ENCODE results near the gene PSMC3. TPM values are rescaled to one million over a fixed set of nuclear protein-coding genes. Genes with fewer than 3 reads are reported as not detected.

The PSMC3 gene
- total RNA-seq, 1 donor from 2014 or later, result 196 TPM

GRCh38 chr11:47443028-47443700 is 16.9 kb upstream of the PSMC3 start:
- DNase-seq (ENCODE audit: low read depth, low spot score), result no peak

- DNase-seq (ENCODE audit: low read depth, low spot score), result no peak
These were observed 16.3 kb upstream of the PSMC3 start for GRCh38 chr11:47442514-47442913.

- no peak for DNase-seq (ENCODE audit: low read depth, low spot score)
These were observed 15.2 kb upstream of the PSMC3 start for GRCh38 chr11:47441421-47441820.

GRCh38 chr11:47440054-47440476 is 13.8 kb upstream of the PSMC3 start:
- DNase-seq (ENCODE audit: low read depth, low spot score), result no peak

GRCh38 chr11:47438721-47439120 is 12.5 kb upstream of the PSMC3 start:
- DNase-seq (ENCODE audit: low read depth, low spot score), result no peak

GRCh38 chr11:47437746-47438418 is 11.6 kb upstream of the PSMC3 start:
- no peak for DNase-seq (ENCODE audit: low read depth, low spot score)

- no peak for DNase-seq (ENCODE audit: low read depth, low spot score)
These were observed 11.0 kb upstream of the PSMC3 start for GRCh38 chr11:47437218-47437745.

GRCh38 chr11:47436726-47437125 is 10.5 kb upstream of the PSMC3 start:
- no peak for DNase-seq (ENCODE audit: low read depth, low spot score)

- DNase-seq (ENCODE audit: low read depth, low spot score), result no peak
These were observed 9.4 kb upstream of the PSMC3 start for GRCh38 chr11:47435687-47436086.

- DNase-seq (ENCODE audit: low read depth, low spot score), result no peak
These were observed 8.0 kb upstream of the PSMC3 start for GRCh38 chr11:47434011-47434786.

GRCh38 chr11:47433157-47433556 is 6.9 kb upstream of the PSMC3 start:
- DNase-seq (ENCODE audit: low read depth, low spot score), result no peak

GRCh38 chr11:47431356-47432083 is 5.3 kb upstream of the PSMC3 start:
- no peak for DNase-seq (ENCODE audit: low read depth, low spot score)

- no peak for DNase-seq (ENCODE audit: low read depth, low spot score)
These were observed 4.3 kb upstream of the PSMC3 start for GRCh38 chr11:47430524-47430923.

GRCh38 chr11:47425611-47426010 is 628 bp downstream of the PSMC3 start:
- no peak for DNase-seq (ENCODE audit: low read depth, low spot score)

- DNase-seq (ENCODE audit: low read depth, low spot score), result no peak
These were observed 7.6 kb downstream of the PSMC3 start for GRCh38 chr11:47418454-47419259.

GRCh38 chr11:47417712-47418111 is 8.5 kb downstream of the PSMC3 start:
- no peak for DNase-seq (ENCODE audit: low read depth, low spot score)

GRCh38 chr11:47415949-47416472 is 10.2 kb downstream of the PSMC3 start:
- DNase-seq (ENCODE audit: low read depth, low spot score), result peak; percentile 78

- DNase-seq (ENCODE audit: low read depth, low spot score), result no peak
These were observed 11.0 kb downstream of the PSMC3 start for GRCh38 chr11:47415091-47415854.

GRCh38 chr11:47414685-47415070 is 11.6 kb downstream of the PSMC3 start:
- DNase-seq (ENCODE audit: low read depth, low spot score), result no peak
